Tibial nerve (tissue), 4 donors: ENCODE data around the gene SH3RF3.
A peak's percentile ranks its signal among the peaks of the same experiment; 100 is the strongest.

Experiments used
- CTCF ChIP-seq, 5 experiments: fragments of 200-600 bp in 3 of 5; fragments of 450-650 bp in 2 of 5; sonication (generic) in 3 of 5; IDR thresholded peaks; one replicate each; pipeline ENCODE4 v1.5.1; 2016 to 2019; ENCODE audit warnings: antibody characterized with exemption in 5 of 5, mild to moderate bottlenecking in 3 of 5, moderate library complexity in 2 of 5
- EP300 ChIP-seq, 2 donors: sonication (generic); formaldehyde crosslinking; IDR thresholded peaks; one replicate each; pipeline ENCODE4 v1.6.1; 2017; ENCODE audit warnings: antibody characterized with exemption in 2 of 2, mild to moderate bottlenecking in 1 of 2
- POLR2A ChIP-seq, 2 donors: fragments of 450-650 bp; IDR thresholded peaks; one replicate each; pipeline ENCODE4 v1.6.1; 2017; ENCODE audit warnings: antibody characterized with exemption in 2 of 2, mild to moderate bottlenecking in 2 of 2, moderate library complexity in 2 of 2

GRCh38 chr2:109218087-109218791 is 89.2 kb downstream of the SH3RF3 start:
- TF ChIP-seq CTCF (IDR thresholded peaks at IDR 0.05) (no peak), POLR2A (IDR thresholded peaks at IDR 0.05) (no peak), EP300 (IDR thresholded peaks at IDR 0.05) (peak in 1 of 2 donors; percentile 22)
